ENCODE data around the gene GJB5. TPM values are rescaled to one million over a fixed set of nuclear protein-coding genes. Genes with fewer than 3 reads are reported as not detected.

GJB5 gene
- polyA plus RNA-seq, 1 of the 3 experiments (the other 2 are of a cell fraction) = not detected

DNA sequence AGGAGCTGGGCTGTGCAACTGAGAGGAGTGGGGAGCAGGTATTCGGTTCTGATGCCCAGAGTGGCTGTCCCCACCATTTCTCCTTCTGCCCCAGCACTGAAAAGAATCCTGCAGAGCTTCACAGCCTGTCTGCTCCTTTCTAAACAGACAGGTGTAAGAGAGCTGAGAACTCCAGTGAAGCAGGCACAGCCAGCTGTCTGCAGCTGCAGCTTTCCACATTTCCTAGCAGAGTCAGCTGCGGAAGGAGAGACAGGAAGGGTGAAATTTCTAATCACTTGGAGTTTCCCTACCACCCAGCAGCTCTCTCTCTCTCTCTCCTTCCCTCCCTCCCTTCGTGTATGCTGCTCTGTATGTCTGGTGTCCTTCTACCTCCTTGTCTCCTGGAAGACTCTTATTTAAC lies 40.5 kb upstream of the GJB5 start:
- no peaks in the 10 kb centered on the region for H4K20me1 ChIP-seq (ENCODE audit: insufficient read depth)
- no peaks in the 10 kb centered on the region for H3K36me3 ChIP-seq (replicated peaks in 1 of 2; ENCODE audit: control insufficient read depth in 1 of 2, insufficient read depth in 2 of 2, low read length in 1 of 2)
- no peaks in the 10 kb centered on the region for H3K9me3 ChIP-seq
- H3K4me2 ChIP-seq = no peak overlapping the region
- H3K27ac ChIP-seq (ENCODE audit: low read depth in 2 of 2, low read length in 1 of 2) = no peak overlapping the region
- H3K4me1 ChIP-seq (ENCODE audit: control insufficient read depth in 1 of 2, insufficient read depth in 2 of 2, low read depth in 1 of 2, low read length in 1 of 2) = no peaks in the 10 kb centered on the region; a peak in 1 of 4 replicates
- no peak for DNase-seq
- no peak overlapping the region for H3K9ac ChIP-seq
- CTCF ChIA-PET = interaction anchor here (1.3 to 1.5 kb wide), 2 partner anchors 17 to 21 kb away, joined by 3 to 4 read pairs; no protein-coding TSS in a partner anchor
- POLR2A ChIA-PET = no interaction called here
- H2AFZ ChIP-seq (ENCODE audit: low read depth) = no peak overlapping the region
- 14% methylated on average over 3 of the region's 3 CpGs for WGBS (ENCODE audit: low lambda C conversion rate)
- no peaks in the 10 kb centered on the region for H3K79me2 ChIP-seq (ENCODE audit: insufficient read depth)
- H3F3A ChIP-seq (replicated peaks; ENCODE audit: insufficient read depth) = no peaks in the 10 kb centered on the region
- no peak overlapping the region for H3K4me3 ChIP-seq (ENCODE audit: low read depth in 2 of 2, low read length in 1 of 2)
- H3K9me2 ChIP-seq = no peaks in the 10 kb centered on the region
- TF ChIP-seq EP300 (IDR thresholded peaks at IDR 0.05; ENCODE audit: borderline replicate concordance in 1 of 2, low read depth in 1 of 2, low read length in 1 of 2) (no peak), EZH2phosphoT487 (IDR thresholded peaks at IDR 0.05; ENCODE audit: borderline replicate concordance, low read depth) (no peak), SIN3A (IDR thresholded peaks at IDR 0.05; ENCODE audit: borderline replicate concordance, low read depth, low read length) (no peak)
- no peaks in the 10 kb centered on the region for H3K27me3 ChIP-seq (ENCODE audit: insufficient read depth)

- no peak for TF ChIP-seq MXI1 (IDR thresholded peaks at IDR 0.05; ENCODE audit: low read depth, low read length)
- TF ChIP-seq USF1 (IDR thresholded peaks at IDR 0.05; ENCODE audit: borderline replicate concordance, low read depth) = no peak
- no peak for TF ChIP-seq POLR2AphosphoS5 (IDR thresholded peaks at IDR 0.05; ENCODE audit: low read depth, low read length)
- TF ChIP-seq GATA2 (CRISPR knock-in tag; IDR thresholded peaks at IDR 0.05) = no peak
- TF ChIP-seq SIN3A (IDR thresholded peaks at IDR 0.05; ENCODE audit: borderline replicate concordance, low read depth, low read length) = no peak
- TF ChIP-seq MEF2A (IDR thresholded peaks at IDR 0.05; ENCODE audit: borderline replicate concordance, low read depth) = no peak
- TF ChIP-seq EP300 (IDR thresholded peaks at IDR 0.05; ENCODE audit: borderline replicate concordance in 1 of 2, low read depth in 1 of 2, low read length in 1 of 2) = no peak
- no peak for TF ChIP-seq EZH2phosphoT487 (IDR thresholded peaks at IDR 0.05; ENCODE audit: borderline replicate concordance, low read depth)
- TF ChIP-seq, protein P1, sequence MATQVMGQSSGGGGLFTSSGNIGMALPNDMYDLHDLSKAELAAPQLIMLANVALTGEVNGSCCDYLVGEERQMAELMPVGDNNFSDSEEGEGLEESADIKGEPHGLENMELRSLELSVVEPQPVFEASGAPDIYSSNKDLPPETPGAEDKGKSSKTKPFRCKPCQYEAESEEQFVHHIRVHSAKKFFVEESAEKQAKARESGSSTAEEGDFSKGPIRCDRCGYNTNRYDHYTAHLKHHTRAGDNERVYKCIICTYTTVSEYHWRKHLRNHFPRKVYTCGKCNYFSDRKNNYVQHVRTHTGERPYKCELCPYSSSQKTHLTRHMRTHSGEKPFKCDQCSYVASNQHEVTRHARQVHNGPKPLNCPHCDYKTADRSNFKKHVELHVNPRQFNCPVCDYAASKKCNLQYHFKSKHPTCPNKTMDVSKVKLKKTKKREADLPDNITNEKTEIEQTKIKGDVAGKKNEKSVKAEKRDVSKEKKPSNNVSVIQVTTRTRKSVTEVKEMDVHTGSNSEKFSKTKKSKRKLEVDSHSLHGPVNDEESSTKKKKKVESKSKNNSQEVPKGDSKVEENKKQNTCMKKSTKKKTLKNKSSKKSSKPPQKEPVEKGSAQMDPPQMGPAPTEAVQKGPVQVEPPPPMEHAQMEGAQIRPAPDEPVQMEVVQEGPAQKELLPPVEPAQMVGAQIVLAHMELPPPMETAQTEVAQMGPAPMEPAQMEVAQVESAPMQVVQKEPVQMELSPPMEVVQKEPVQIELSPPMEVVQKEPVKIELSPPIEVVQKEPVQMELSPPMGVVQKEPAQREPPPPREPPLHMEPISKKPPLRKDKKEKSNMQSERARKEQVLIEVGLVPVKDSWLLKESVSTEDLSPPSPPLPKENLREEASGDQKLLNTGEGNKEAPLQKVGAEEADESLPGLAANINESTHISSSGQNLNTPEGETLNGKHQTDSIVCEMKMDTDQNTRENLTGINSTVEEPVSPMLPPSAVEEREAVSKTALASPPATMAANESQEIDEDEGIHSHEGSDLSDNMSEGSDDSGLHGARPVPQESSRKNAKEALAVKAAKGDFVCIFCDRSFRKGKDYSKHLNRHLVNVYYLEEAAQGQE (IDR thresholded peaks at IDR 0.05; ENCODE audit: low read depth, low read length) = no peak
- TF ChIP-seq CTCF (IDR thresholded peaks at IDR 0.05) = no peak
- no peaks in the 10 kb centered on the region for H3F3A ChIP-seq (replicated peaks; ENCODE audit: insufficient read depth)
- H3K27ac ChIP-seq (ENCODE audit: low read depth in 2 of 2, low read length in 1 of 2) = no peak overlapping the region
- no peaks in the 10 kb centered on the region for H3K79me2 ChIP-seq (ENCODE audit: insufficient read depth)
- H2AFZ ChIP-seq (ENCODE audit: low read depth) = no peak overlapping the region
- H3K27me3 ChIP-seq (ENCODE audit: insufficient read depth) = no peaks in the 10 kb centered on the region
- no peak overlapping the region for H3K9ac ChIP-seq
- no peaks in the 10 kb centered on the region; a peak in 1 of 4 replicates for H3K4me1 ChIP-seq (ENCODE audit: control insufficient read depth in 1 of 2, insufficient read depth in 2 of 2, low read depth in 1 of 2, low read length in 1 of 2)
- H3K36me3 ChIP-seq (replicated peaks in 1 of 2; ENCODE audit: control insufficient read depth in 1 of 2, insufficient read depth in 2 of 2, low read length in 1 of 2) = no peaks in the 10 kb centered on the region
- DNase-seq = no peak
- WGBS (ENCODE audit: low lambda C conversion rate) = 28% methylated on average over 3 of the region's 3 CpGs
- CTCF ChIA-PET = interaction anchor here (1.3 to 1.5 kb wide), 2 partner anchors 18 to 20 kb away, joined by 3 to 4 read pairs; no protein-coding TSS in a partner anchor
- H3K4me3 ChIP-seq (ENCODE audit: low read depth in 2 of 2, low read length in 1 of 2) = no peak overlapping the region
- H3K9me2 ChIP-seq = no peaks in the 10 kb centered on the region
- no peaks in the 10 kb centered on the region for H4K20me1 ChIP-seq (ENCODE audit: insufficient read depth)
- no peaks in the 10 kb centered on the region for H3K9me3 ChIP-seq
- POLR2A ChIA-PET = no interaction called here
- no peak overlapping the region for H3K4me2 ChIP-seq
These were observed 39.7 kb upstream of the GJB5 start for GRCh38 chr1:34715139-34715538.

All from SK-N-SH (cell line).